ENCODE measurements around the gene OR2T29. TPM values are rescaled to one million over a fixed set of nuclear protein-coding genes. Genes with fewer than 3 reads are reported as not detected.
"Not testable (repeated sequence)": the region's sequence is repeated elsewhere in the genome, so short reads cannot be mapped to it uniquely, and the experiment has no call there.

The OR2T29 gene
- total RNA-seq, 1 experiment from 2014 or later, result not detected

GRCh38 chr1:248510217-248510616, 52.4 kb downstream of the OR2T29 start:
- DNase-seq (ENCODE audit: low read depth), result not testable (repeated sequence)

GRCh38 chr1:248507773-248508172, 54.8 kb downstream of the OR2T29 start, which contains the start of gene OR2G6:
Gene OR2G6 (plus strand): TSS chr1:248508073. CDS start chr1:248521647, 13,574 bp downstream.
- not testable (repeated sequence) for DNase-seq (ENCODE audit: low read depth)

Other genes starting within 250 kb of the OR2T29 start
- gene OR2M7, start 238.2 kb downstream of the OR2T29 start, total RNA-seq (2014; rRNA removed; shearing (Covaris generic)), result not detected in 2 replicates
- gene OR14C36, start 214.0 kb downstream of the OR2T29 start, total RNA-seq (2014; rRNA removed; shearing (Covaris generic)), result not detected in 2 replicates
- not detected in 2 replicates for gene OR2T4, start 201.1 kb downstream of the OR2T29 start, total RNA-seq (2014; rRNA removed; shearing (Covaris generic))
- not detected in 2 replicates for gene OR2T6, start 187.0 kb downstream of the OR2T29 start, total RNA-seq (2014; rRNA removed; shearing (Covaris generic))
- not detected in 2 replicates for gene OR2T1, start 159.7 kb downstream of the OR2T29 start, total RNA-seq (2014; rRNA removed; shearing (Covaris generic))
- gene OR2T2, start 117.1 kb downstream of the OR2T29 start, total RNA-seq (2014; rRNA removed; shearing (Covaris generic)), result not detected in 2 replicates
- gene OR2T3, start 89.4 kb downstream of the OR2T29 start, total RNA-seq (2014; rRNA removed; shearing (Covaris generic)), result not detected in 2 replicates
- not detected in 2 replicates for gene OR2T5, start 74.2 kb downstream of the OR2T29 start, total RNA-seq (2014; rRNA removed; shearing (Covaris generic))
- gene OR2G6, start 54.7 kb downstream of the OR2T29 start, total RNA-seq (2014; rRNA removed; shearing (Covaris generic)), result not detected in 2 replicates
- gene OR2T34, start 12.0 kb upstream of the OR2T29 start, total RNA-seq (2014; rRNA removed; shearing (Covaris generic)), result not detected in 2 replicates
- gene OR2T10, start 34.9 kb upstream of the OR2T29 start, total RNA-seq (2014; rRNA removed; shearing (Covaris generic)), result not detected in 2 replicates
- not detected in 2 replicates for gene OR2T11, start 72.3 kb upstream of the OR2T29 start, total RNA-seq (2014; rRNA removed; shearing (Covaris generic))
- not detected in 2 replicates for gene OR2T35, start 82.5 kb upstream of the OR2T29 start, total RNA-seq (2014; rRNA removed; shearing (Covaris generic))
- not detected in 2 replicates for gene OR2T27, start 92.8 kb upstream of the OR2T29 start, total RNA-seq (2014; rRNA removed; shearing (Covaris generic))
- gene OR14I1, start 140.0 kb upstream of the OR2T29 start, total RNA-seq (2014; rRNA removed; shearing (Covaris generic)), result not detected in 2 replicates
- 1.4 and 2.1 TPM in 2 replicates for gene LYPD8, start 193.0 kb upstream of the OR2T29 start, total RNA-seq (2014; rRNA removed; shearing (Covaris generic))